Neural cell (in vitro differentiated cells): ENCODE measurements around the gene PRTFDC1. TPM values are rescaled to one million over a fixed set of nuclear protein-coding genes. Genes with fewer than 3 reads are reported as not detected.
A peak's percentile ranks its signal among the peaks of the same experiment; 100 is the strongest.

Experiments
- H2AFZ ChIP-seq: fragments of 200-600, 300-800 bp; sonication (generic), shearing (Covaris generic); 2 replicates; pipeline ENCODE4 v1.6.0; 2014; ENCODE audit warnings: low read depth, mild to moderate bottlenecking, antibody characterized with exemption, low read length, moderate library complexity
- H3F3A ChIP-seq: fragments of 200-600 bp; shearing (Covaris generic); 2 replicates; pipeline ENCODE4 v1.6.1; 2016; ENCODE audit warnings: mild to moderate bottlenecking, moderate library complexity, mixed read lengths, antibody characterized with exemption, low read length; ENCODE audit not compliant: insufficient read depth, poor library complexity, severe bottlenecking
- H3K27ac ChIP-seq: fragments of 200-600, 300-800 bp; sonication (generic), shearing (Covaris generic); 2 replicates; pipeline ENCODE4 v1.5.1; 2014; ENCODE audit warnings: mild to moderate bottlenecking, low read length, moderate library complexity
- H3K27me3 ChIP-seq: fragments of 300-800, 200-600 bp; sonication (generic), shearing (Covaris generic); 2 replicates; pipeline ENCODE4 v1.6.0; 2014; ENCODE audit warnings: mild to moderate bottlenecking, low read depth, low read length, moderate library complexity; ENCODE audit not compliant: insufficient read depth
- H3K36me3 ChIP-seq: fragments of 300-800, 200-600 bp; sonication (generic), shearing (Covaris generic); 2 replicates; pipeline ENCODE4 v1.5.1; 2014; ENCODE audit warnings: mild to moderate bottlenecking, antibody characterized with exemption, low read length, moderate library complexity; ENCODE audit not compliant: insufficient read depth
- H3K4me2 ChIP-seq: fragments of 300-800, 200-600 bp; sonication (generic), shearing (Covaris generic); 2 replicates; pipeline ENCODE4 v1.6.0; 2014; ENCODE audit warnings: mild to moderate bottlenecking, low read length
- H3K4me3 ChIP-seq: fragments of 300-800, 200-600 bp; sonication (generic), shearing (Covaris generic); 2 replicates; pipeline ENCODE4 v1.5.1; 2014; ENCODE audit warnings: mild to moderate bottlenecking, low read length, moderate library complexity
- H3K79me2 ChIP-seq: fragments of 200-600 bp; shearing (Covaris generic); replicated peaks from 2 replicates; pipeline ENCODE4 v1.6.0; 2014; ENCODE audit warnings: mild to moderate bottlenecking, low read length, moderate library complexity; ENCODE audit not compliant: insufficient read depth
- H3K9ac ChIP-seq: fragments of 300-800, 200-600 bp; sonication (generic), shearing (Covaris generic); 2 replicates; pipeline ENCODE4 v1.6.1; 2016; ENCODE audit warnings: mild to moderate bottlenecking, low read length, mixed read lengths
- H3K9me2 ChIP-seq: fragments of 200-600 bp; shearing (Covaris generic); 2 replicates; pipeline ENCODE4 v1.6.1; 2016; ENCODE audit warnings: mild to moderate bottlenecking, low read length, mixed read lengths; ENCODE audit not compliant: insufficient read depth
- H3K9me3 ChIP-seq: fragments of 200-600, 300-800 bp; sonication (generic), shearing (Covaris generic); 2 replicates; pipeline ENCODE4 v1.6.1; 2016; ENCODE audit warnings: mild to moderate bottlenecking, mixed run types, low read length, moderate library complexity, mixed read lengths
- H4K20me1 ChIP-seq: fragments of 200-600 bp; shearing (Covaris generic); 2 replicates; pipeline ENCODE4 v1.6.1; 2016; ENCODE audit warnings: mild to moderate bottlenecking, mixed run types; ENCODE audit not compliant: insufficient read depth
- CTCF ChIP-seq: fragments of 450-650 bp; IDR thresholded peaks from 2 replicates; pipeline ENCODE4 v1.5.1; 2014; ENCODE audit warnings: antibody characterized with exemption, mild to moderate bottlenecking, moderate library complexity; ENCODE audit not compliant: poor library complexity, severe bottlenecking
- EP300 ChIP-seq: fragments of 450-650 bp; conservative IDR thresholded peaks from 2 replicates; pipeline ENCODE4 v1.6.1; 2014; ENCODE audit warnings: antibody characterized with exemption, mild to moderate bottlenecking, moderate library complexity; ENCODE audit not compliant: poor library complexity, severe bottlenecking
- EZH2 ChIP-seq: fragments of 200-600, 300-800 bp; shearing (Covaris generic), sonication (generic); IDR thresholded peaks from 2 replicates; pipeline ENCODE4 v1.6.1; 2014; ENCODE audit warnings: antibody characterized with exemption, low read length, borderline replicate concordance, mild to moderate bottlenecking; ENCODE audit not compliant: insufficient read depth, poor library complexity, severe bottlenecking
- MXI1 ChIP-seq: fragments of 450-650 bp; conservative IDR thresholded peaks from 2 replicates; pipeline ENCODE4 v1.6.1; 2014; ENCODE audit warnings: antibody characterized with exemption, mild to moderate bottlenecking; ENCODE audit not compliant: poor library complexity, severe bottlenecking
- POLR2AphosphoS5 ChIP-seq: IDR thresholded peaks from 2 replicates; pipeline ENCODE4 v1.6.1; 2012
- RAD21 ChIP-seq: fragments of 450-650 bp; conservative IDR thresholded peaks from 2 replicates; pipeline ENCODE4 v1.6.1; 2014; ENCODE audit warnings: antibody characterized with exemption, mild to moderate bottlenecking, moderate library complexity
- REST ChIP-seq: IDR thresholded peaks from 2 replicates; pipeline ENCODE4 v1.6.1; 2012; ENCODE audit warnings: borderline replicate concordance
- SMC3 ChIP-seq: fragments of 450-650 bp; conservative IDR thresholded peaks from 2 replicates; pipeline ENCODE4 v1.6.1; 2014; ENCODE audit warnings: antibody characterized with exemption, mild to moderate bottlenecking, moderate library complexity; ENCODE audit not compliant: poor library complexity
- TAF1 ChIP-seq: IDR thresholded peaks from 2 replicates; pipeline ENCODE4 v1.6.1; 2012; ENCODE audit warnings: low read depth
- polyA plus RNA-seq: library from polyadenylated mRNA; depleted of rRNA; stranded (reverse); fragments of >200 nt; gene quantifications from 2 replicates; pipeline ENCODE4 v1.2.3, GENCODE V29; 2014

PRTFDC1 gene
- polyA plus RNA-seq, 1 donor from 2014 or later = 3.4 TPM

GRCh38 chr10:24974976-24975375 lies 22.6 kb upstream of the PRTFDC1 start:
- H3K27ac ChIP-seq = no peak overlapping the region
- TF ChIP-seq POLR2AphosphoS5 (no peak), MXI1 (no peak), EZH2 (no peak), CTCF (no peak), REST (no peak), EP300 (no peak), RAD21 (no peak), TAF1 (no peak), SMC3 (no peak)
- no peaks in the 10 kb centered on the region for H3K27me3 ChIP-seq
- no peak overlapping the region for H2AFZ ChIP-seq
- no peaks in the 10 kb centered on the region for H3F3A ChIP-seq
- H3K79me2 ChIP-seq = no peaks in the 10 kb centered on the region
- H3K36me3 ChIP-seq = no peaks in the 10 kb centered on the region
- no peak overlapping the region for H3K9ac ChIP-seq
- H3K4me3 ChIP-seq = no peak overlapping the region
- H3K9me3 ChIP-seq = no peaks in the 10 kb centered on the region
- no peaks in the 10 kb centered on the region for H4K20me1 ChIP-seq
- H3K4me2 ChIP-seq = no peak overlapping the region
- no peaks in the 10 kb centered on the region for H3K9me2 ChIP-seq

- H3K27ac ChIP-seq = peak overlapping the region; percentile 56
- no peak overlapping the region for H3K9ac ChIP-seq
- H3K9me2 ChIP-seq = no peaks in the 10 kb centered on the region
- H3K4me2 ChIP-seq = no peak overlapping the region
- no peaks in the 10 kb centered on the region for H3K36me3 ChIP-seq
- TF ChIP-seq EZH2 (no peak), REST (peak; percentile 45), SMC3 (no peak), CTCF (no peak), POLR2AphosphoS5 (peak; percentile 73), TAF1 (no peak), EP300 (peak; percentile 74), MXI1 (no peak), RAD21 (no peak)
- H2AFZ ChIP-seq = no peak overlapping the region
- H3K27me3 ChIP-seq = no peaks in the 10 kb centered on the region
- H3K9me3 ChIP-seq = no peaks in the 10 kb centered on the region
- H3K4me3 ChIP-seq = no peak overlapping the region
- no peaks in the 10 kb centered on the region for H3K79me2 ChIP-seq
- H3F3A ChIP-seq = no peaks in the 10 kb centered on the region
- no peaks in the 10 kb centered on the region for H4K20me1 ChIP-seq
Observed at GRCh38 chr10:24973163-24973562, 20.8 kb upstream of the PRTFDC1 start.
